ENCODE results near the gene MAPK10.

- TF ChIP-seq USF1 (CRISPR knock-in tag; IDR thresholded peaks at IDR 0.05) = no peak
- no peak for TF ChIP-seq ZNF232 (CRISPR knock-in tag; IDR thresholded peaks at IDR 0.05)
- no peak for TF ChIP-seq ZSCAN29 (IDR thresholded peaks at IDR 0.05)
- no peak for TF ChIP-seq CTCF (IDR thresholded peaks at IDR 0.05 in 2 of 3, conservative IDR thresholded peaks at IDR 0.05 in 1 of 3; ENCODE audit: insufficient read depth in 2 of 3, low read depth in 1 of 3, low read length in 3 of 3)
- no peak for TF ChIP-seq ZNF707 (CRISPR knock-in tag; conservative IDR thresholded peaks at IDR 0.05)
- TF ChIP-seq RBBP5 (IDR thresholded peaks at IDR 0.05; ENCODE audit: borderline replicate concordance, insufficient read depth, low read length, poor library complexity, severe bottlenecking) = no peak
- TF ChIP-seq GATAD2A (IDR thresholded peaks at IDR 0.05) = no peak
- TF ChIP-seq FOXM1 (IDR thresholded peaks at IDR 0.05; ENCODE audit: low read depth) = no peak
- TF ChIP-seq FOXM1 (CRISPR knock-in tag; IDR thresholded peaks at IDR 0.05; ENCODE audit: low read depth) = no peak
- TF ChIP-seq ZEB2 (IDR thresholded peaks at IDR 0.05) = no peak
- no peak for TF ChIP-seq EP300 (IDR thresholded peaks at IDR 0.05; ENCODE audit: low read length)
- no peak for TF ChIP-seq EHMT2 (IDR thresholded peaks at IDR 0.05)
- no peak for TF ChIP-seq SIN3A (IDR thresholded peaks at IDR 0.05; ENCODE audit: borderline replicate concordance in 2 of 2, control insufficient read depth in 1 of 2, low read depth in 2 of 2, low read length in 2 of 2)
- TF ChIP-seq ATF1 (CRISPR knock-in tag; IDR thresholded peaks at IDR 0.05) = no peak
- no peak for TF ChIP-seq ATF1 (tag; IDR thresholded peaks at IDR 0.05)
- TF ChIP-seq E2F5 (CRISPR knock-in tag; IDR thresholded peaks at IDR 0.05) = no peak
These were observed 98.2 kb downstream of the MAPK10 start for GRCh38 chr4:86261636-86262035.
